GM19452 (cell line): ENCODE results near the gene CYP20A1.
"Not testable (repeated sequence)": the region's sequence is repeated elsewhere in the genome, so short reads cannot be mapped to it uniquely, and the experiment has no call there.

ENCODE experiments used
- ATAC-seq: cut with Tn5 transposase; IDR thresholded peaks from one replicate; pipeline ENCODE4 v1.9.1; 2021; ENCODE audit not compliant: unreplicated experiment

CYP20A1 gene

GRCh38 chr2:203238704-203239526 is at the start of gene CYP20A1:
Gene CYP20A1 (plus strand): TSS chr2:203239018. CDS start chr2:203239063, 45 bp downstream.
- peak; percentile 90 for ATAC-seq

- not testable (repeated sequence) for ATAC-seq
Measured at GRCh38 chr2:203190547-203190946, 48.3 kb upstream of the CYP20A1 start.

- not testable (repeated sequence) for ATAC-seq
Measured at GRCh38 chr2:203191026-203191425, 47.8 kb upstream of the CYP20A1 start.

- no peak for ATAC-seq
Measured at GRCh38 chr2:203191961-203192360, 46.9 kb upstream of the CYP20A1 start.

- no peak for ATAC-seq
Measured at GRCh38 chr2:203195331-203196036, 43.3 kb upstream of the CYP20A1 start.

- no peak for ATAC-seq
Measured at GRCh38 chr2:203200866-203201265, 38.0 kb upstream of the CYP20A1 start.

GRCh38 chr2:203201426-203201825 is 37.4 kb upstream of the CYP20A1 start:
- ATAC-seq = no peak

GRCh38 chr2:203209538-203209937 is 29.3 kb upstream of the CYP20A1 start:
- ATAC-seq = no peak

- no peak for ATAC-seq
Measured at GRCh38 chr2:203225423-203226039, 13.3 kb upstream of the CYP20A1 start.

GRCh38 chr2:203229674-203230073 is 9.1 kb upstream of the CYP20A1 start:
- ATAC-seq = not testable (repeated sequence)

GRCh38 chr2:203237346-203238238 is 1.2 kb upstream of the CYP20A1 start:
- ATAC-seq = no peak

- ATAC-seq = peak; percentile 0
Measured at GRCh38 chr2:203238292-203238703, 520 bp upstream of the CYP20A1 start.

GRCh38 chr2:203240491-203240890 is 1.7 kb downstream of the CYP20A1 start:
- ATAC-seq = no peak

- ATAC-seq = no peak
Measured at GRCh38 chr2:203242518-203242917, 3.7 kb downstream of the CYP20A1 start.

- ATAC-seq = no peak
Measured at GRCh38 chr2:203246646-203247045, 7.8 kb downstream of the CYP20A1 start.

- ATAC-seq = no peak
Measured at GRCh38 chr2:203252818-203253217, 14.0 kb downstream of the CYP20A1 start.

GRCh38 chr2:203253422-203254095 is 14.7 kb downstream of the CYP20A1 start:
- ATAC-seq = not testable (repeated sequence)

GRCh38 chr2:203261326-203262159 is 22.7 kb downstream of the CYP20A1 start:
- no peak for ATAC-seq

GRCh38 chr2:203279288-203279687 is 40.5 kb downstream of the CYP20A1 start:
- ATAC-seq = no peak
